ENCODE results near the gene CRACR2B.

Gene CRACR2B

DNA sequence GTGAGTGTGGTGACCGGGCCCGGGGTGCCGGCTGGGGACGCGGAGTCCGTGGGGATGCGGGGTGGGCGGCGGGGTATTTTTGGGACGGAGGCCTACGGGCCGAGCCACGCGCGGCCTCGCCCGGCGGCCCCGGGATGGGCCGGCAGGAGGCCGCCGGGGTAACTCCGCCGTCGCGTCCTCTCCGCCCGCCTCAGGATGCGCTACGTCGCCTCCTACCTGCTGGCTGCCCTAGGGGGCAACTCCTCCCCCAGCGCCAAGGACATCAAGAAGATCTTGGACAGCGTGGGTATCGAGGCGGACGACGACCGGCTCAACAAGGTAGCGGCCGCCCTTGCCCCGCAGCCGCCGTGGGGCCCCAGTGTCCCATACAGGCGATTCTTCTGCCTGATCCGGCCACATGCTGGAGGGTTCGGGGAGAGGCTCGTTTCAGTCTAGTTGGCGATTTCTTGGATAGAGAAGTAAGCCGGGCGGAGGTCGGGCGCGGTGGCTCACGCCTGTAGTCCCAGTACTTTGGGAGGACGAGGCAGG lies 17.6 kb upstream of the CRACR2B start:
- DNase-seq (ENCODE audit: low read depth in 2 of 2): no peak

DNA sequence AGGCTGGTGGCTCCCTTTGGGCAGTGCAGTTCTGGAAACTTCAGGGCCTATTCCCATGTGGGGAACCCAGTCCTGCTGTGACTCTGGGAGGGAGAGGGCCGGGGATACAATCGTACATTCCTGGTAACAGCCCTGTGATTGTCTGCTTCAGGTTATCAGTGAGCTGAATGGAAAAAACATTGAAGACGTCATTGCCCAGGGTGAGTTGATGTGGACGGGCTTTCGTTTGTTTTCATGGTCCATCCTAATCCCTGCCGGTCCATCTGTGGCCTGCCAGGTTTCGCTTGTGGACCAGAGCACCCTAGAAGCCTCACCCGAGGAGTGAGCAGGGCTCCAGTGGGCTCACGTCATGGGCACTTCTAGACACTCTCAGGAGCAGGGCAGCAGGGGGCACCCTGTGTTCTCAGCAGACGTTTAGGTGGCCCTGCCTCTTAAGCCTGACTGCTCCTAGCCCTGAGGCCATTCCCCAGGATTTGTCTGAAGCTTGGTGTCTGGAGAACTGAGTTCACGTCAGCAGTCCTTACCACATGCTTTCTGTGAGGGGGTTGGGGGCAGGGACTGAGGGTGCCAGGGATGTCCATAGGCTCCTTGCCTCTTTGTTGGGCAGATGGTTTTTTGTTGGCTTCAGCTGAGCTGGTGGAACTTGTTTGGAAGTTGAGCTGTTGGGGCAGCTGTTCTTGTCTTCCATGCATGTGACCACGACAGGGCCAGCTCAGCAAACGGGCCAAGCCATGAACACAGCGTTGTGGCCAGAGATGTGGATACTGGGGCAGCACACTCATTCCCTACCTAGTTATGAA lies 16.1 kb upstream of the CRACR2B start:
- no peak for DNase-seq (ENCODE audit: low read depth in 2 of 2)

DNA sequence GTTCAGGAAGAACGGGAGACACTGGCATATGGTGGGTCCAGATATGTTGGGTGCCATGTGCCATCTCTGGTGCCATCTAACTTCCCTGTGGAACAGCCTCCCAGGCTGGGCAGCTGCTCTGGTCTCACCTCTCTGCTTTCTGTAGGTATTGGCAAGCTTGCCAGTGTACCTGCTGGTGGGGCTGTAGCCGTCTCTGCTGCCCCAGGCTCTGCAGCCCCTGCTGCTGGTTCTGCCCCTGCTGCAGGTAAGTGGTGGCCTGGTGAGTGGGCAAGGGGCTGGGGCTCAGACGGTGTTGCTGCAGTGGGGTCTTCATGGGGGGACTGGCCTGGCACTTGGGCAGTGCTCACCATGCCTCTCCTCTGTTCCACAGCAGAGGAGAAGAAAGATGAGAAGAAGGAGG lies 15.3 kb upstream of the CRACR2B start:
- DNase-seq (ENCODE audit: low read depth in 2 of 2): no peak

DNA sequence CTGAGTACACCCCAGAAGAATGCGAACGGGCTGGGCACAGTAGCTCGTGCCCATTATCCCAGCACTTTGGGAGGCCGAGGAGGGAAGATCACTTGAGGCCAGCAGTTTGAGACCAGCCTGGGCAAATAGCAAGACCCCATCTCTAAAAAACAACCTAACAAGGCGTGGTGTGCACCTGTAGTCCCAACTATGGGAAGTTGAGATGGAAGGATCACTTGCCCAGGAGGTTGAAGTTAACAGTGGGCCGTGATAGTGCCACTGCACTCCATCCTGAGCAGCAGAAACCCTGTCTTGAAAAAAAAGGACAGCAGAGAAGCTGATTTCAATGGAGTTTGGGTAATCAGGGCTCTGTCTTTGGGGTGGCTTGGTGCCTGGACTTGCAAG lies 14.7 kb upstream of the CRACR2B start:
- DNase-seq (ENCODE audit: low read depth in 2 of 2): no peak

DNA sequence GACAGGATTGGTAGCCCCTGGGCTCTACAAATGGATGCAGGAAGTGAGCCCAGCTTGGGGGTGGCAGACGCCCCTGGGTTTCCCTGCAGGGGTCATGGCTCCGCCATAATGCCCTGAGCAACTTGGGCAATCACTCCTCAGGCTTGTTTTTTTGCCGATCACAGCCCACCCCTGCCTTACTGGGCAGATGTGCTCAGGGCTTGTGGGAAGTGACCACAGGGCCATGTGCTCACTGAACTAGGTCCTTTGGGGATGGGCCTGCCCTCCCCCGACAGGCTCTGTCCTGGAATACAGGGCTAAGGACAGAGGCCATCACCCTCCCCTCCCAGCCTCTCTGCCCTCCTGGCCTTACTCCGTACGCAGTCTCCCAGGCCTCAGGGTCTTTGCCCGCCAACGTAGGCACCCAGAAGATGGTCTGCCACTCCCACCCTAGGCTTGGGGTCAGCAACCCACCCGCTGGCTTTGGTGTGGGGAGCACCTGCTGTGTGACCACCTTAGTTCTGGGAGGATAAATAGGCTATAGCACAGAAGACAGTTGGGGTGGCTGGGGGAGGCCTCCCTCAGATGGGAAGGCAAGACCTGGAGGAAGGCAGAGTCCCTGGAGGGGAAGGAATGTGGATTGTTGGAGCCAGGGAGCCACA lies 14.1 kb upstream of the CRACR2B start:
- DNase-seq (ENCODE audit: low read depth in 2 of 2): no peak

DNA sequence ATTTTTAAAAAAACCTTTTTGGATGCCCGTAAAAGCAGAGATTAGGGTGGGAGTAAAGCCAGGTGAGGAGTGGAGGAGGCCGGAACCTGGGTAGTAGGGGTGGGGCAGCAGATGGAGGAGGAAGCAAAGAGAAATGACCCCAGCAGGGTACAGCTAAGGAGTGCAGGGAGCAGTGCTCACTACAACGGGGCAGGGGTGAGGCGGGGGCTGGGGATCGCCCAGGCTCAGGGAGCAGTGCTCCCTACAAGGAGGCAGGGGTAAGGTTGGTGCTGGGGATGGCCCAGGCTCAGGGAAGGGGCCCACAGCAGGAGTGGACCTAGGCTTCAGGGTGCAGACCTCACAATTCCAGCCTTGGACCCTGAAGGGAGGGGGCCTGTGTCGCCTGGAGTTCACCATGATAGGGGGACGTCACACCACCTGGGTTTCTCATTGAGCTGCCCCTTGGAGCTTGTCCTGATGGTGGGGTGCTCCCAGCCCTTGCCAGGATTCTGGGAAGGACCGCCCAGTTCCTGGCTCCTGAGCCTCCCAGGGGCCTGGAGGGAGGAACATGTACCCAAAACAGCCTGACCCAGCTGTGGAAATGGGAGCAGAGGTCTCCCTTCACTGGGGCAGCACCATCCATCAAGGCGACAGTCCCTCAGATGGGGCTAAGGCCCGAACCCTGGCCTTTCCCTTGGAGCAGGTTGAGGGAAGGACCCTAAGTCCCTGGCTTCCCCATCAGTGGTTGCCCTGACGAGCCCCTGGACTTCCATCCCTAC lies 11.9 kb upstream of the CRACR2B start:
- DNase-seq (ENCODE audit: low read depth in 2 of 2): no peak

DNA sequence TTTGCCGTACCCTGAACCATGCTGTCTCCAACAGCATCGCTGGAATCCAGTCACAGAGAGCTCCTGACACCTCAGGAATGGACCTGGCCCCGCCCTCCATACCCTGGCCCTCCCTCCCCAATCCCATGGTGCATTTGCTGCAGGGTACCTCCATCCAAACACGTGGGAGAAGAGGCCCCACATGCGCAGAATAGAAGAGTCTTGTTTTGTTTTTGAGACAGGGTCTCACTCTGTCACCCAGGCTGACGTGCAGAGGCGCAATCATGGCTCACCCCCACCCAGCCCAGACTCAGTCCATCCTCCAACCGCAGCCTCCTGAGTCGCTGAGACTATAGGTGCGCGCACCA lies 11.3 kb upstream of the CRACR2B start:
- DNase-seq (ENCODE audit: low read depth in 2 of 2): no peak

DNA sequence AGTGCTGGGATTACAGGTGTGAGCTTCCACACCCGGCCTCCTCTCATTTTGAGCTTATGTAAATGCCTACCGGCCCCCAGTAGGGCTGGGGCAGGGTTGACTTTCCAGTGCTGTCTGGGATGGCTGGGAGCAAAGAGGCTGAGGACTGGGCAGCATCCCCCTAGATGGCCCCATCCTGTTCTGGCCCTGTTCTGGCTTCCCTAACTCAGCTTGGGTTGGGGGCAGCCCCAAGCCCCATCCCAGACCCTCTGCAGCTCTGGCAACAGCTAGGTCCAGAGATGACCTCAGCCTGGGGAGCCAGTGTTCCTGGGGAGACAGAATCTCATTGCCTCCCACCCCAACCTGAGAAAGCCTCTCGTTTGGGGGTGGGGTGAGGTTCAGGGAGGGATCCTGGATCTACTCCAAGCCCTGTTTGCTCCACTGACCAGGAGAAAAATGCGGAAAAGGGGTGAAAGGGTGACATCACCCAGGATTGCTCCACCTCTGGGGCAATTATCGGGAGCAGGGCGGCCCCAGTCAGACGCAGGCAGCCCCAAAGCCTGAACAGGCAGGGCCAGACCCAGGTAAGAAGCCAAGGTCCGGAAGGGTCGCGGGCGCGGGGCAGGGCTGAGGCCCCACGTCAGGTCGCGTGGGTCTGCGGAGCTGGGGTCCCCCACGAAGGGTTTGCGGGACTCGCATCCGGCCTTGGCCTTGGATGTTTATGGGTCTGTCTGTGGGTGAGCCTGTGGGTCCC lies 9.2 kb upstream of the CRACR2B start, which contains the start of gene PNPLA2:
Gene PNPLA2 (plus strand): TSS at position 519 of the 733 bp plus-strand sequence. CDS start 805 bp downstream, outside the sequence.
- no peak for DNase-seq (ENCODE audit: low read depth in 2 of 2)

DNA sequence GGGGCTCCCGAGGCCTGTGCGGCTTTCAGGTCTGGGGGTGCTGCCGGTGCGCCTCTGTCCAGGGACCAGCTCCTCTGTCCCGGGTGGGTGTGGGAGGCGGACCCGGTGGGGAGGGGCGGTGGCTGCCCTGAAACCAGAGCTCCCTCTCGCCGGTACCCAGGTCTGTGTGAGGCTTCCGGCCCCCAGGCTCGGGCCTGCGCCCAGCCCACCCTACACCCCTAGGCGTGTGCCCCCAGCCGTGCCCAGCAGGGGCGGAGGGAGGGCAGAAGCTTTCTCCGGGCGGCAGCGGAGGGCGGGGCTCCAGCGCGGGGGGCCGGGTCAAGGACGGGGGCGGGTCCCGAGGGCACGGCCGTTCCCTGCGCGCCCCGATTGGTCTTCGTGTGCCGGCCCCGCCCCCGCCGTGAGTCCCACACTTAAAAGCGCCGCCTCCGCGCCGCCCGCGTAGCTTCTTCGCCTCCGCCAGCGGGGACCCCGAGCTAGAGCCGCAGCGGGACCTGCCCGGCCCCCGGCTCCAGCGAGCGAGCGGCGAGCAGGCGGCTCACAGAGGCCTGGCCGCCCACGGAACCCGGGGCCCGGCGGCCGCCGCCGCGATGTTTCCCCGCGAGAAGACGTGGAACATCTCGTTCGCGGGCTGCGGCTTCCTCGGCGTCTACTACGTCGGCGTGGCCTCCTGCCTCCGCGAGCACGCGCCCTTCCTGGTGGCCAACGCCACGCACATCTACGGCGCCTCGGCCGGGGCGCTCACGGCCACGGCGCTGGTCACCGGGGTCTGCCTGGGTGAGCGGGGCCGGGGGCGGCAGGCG lies 8.4 kb upstream of the CRACR2B start:
- DNase-seq (ENCODE audit: low read depth in 2 of 2): peak; percentile 68 to 71

DNA sequence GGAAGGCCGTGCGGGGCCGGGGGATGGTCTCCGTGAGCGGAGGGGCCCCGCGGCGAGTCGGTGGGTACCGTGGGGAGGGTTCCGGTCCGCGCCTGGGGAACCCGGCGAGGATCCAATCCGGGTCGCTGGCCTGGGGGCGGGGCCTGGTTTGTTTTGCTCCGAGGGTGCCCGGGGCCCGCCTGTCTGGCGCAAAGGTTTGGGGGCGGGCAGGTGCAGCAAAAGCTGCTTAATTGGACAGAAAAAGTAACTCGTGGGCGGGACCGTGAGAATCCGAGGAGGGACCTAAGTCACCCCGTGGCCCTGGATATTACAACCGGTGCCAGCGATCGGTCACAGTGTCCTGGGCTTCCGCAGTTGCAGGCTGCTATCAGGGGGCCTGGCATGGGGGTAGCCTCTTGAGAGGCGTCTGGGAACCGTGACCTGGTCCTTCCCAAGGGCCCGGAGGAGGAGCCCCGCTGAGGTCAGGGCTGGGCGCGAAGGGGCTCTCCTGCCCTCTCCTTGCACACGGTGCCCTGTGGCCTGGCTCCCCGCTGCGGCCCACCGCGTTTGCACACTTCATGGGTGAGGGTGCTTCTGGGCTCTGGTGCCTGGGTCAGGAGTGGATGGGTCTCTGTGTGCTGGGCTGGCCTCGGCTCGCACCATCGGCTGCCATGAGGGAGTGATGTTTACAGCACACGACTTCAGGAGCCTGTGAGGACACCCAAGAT lies 7.6 kb upstream of the CRACR2B start:
- DNase-seq (ENCODE audit: low read depth in 2 of 2): no peak

DNA sequence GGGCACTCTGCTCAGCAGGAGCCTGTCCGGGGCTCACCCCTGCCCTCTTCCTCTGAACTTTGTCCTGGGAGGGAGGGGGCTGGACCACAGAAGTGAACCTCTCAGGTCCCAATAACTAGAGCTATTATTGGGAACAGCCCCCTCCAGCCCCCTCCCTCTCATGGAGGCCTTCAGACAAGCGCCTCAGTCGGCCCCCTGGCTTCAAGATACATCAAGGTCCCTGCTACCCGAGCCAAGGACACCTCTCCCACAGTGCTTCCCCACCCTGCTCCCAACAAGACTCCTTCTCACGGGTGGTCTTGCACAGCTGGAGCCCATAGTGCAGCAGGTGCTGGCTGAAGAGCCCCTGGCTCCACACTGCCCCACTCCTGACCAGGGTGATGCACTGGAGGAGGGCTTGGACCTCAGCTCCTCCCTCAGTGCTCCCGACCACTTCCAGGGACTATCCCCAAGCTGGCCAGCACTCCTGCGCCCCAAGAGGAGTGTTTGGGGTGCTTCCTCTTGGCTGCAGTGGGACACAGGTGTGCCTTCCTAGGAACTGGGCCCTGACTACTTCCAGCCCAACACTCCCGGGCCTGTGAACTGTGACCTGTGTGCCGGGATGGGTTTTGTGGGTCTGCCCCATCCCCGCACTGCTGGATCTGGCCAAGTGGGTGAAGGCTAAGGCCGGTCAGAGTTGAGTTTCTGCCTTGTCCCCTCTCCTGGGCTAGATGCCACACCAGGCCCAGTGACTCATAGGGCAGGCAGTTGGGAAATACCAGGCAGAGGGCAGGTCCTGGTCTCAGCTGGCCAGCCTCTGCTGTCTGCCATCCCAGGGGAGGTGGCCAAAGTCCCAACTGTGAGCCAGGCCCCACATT lies 6.8 kb upstream of the CRACR2B start:
- DNase-seq (ENCODE audit: low read depth in 2 of 2): no peak

DNA sequence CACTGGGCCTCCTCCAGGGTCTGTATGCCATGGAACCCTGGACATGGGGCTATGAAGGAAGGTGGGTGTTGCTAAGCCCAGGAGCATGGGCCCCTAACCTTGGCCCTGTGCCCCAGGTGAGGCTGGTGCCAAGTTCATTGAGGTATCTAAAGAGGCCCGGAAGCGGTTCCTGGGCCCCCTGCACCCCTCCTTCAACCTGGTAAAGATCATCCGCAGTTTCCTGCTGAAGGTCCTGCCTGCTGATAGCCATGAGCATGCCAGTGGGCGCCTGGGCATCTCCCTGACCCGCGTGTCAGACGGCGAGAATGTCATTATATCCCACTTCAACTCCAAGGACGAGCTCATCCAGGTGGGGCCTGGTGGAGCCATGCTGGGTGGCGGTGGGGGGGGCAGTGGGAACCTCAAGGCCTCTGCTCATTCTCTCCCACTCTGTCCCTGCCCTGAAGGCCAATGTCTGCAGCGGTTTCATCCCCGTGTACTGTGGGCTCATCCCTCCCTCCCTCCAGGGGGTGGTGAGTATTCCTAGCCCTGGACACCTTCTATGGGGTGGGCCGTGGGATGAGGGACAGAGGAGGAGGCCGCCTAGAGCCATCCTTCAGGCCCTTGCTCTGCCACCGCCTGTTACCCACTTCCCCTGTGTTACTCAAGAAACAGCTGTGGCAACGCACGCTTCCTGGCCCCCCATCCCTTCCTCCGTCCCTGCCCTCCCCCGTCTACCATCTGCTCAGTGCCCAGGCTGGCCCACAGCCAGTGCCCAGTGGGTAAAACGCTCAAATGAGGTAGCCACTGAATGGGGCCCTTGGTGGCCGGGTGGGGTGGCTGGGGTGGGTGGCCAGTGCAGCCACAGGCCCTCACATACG lies 6.0 kb upstream of the CRACR2B start:
- no peak for DNase-seq (ENCODE audit: low read depth in 2 of 2)

DNA sequence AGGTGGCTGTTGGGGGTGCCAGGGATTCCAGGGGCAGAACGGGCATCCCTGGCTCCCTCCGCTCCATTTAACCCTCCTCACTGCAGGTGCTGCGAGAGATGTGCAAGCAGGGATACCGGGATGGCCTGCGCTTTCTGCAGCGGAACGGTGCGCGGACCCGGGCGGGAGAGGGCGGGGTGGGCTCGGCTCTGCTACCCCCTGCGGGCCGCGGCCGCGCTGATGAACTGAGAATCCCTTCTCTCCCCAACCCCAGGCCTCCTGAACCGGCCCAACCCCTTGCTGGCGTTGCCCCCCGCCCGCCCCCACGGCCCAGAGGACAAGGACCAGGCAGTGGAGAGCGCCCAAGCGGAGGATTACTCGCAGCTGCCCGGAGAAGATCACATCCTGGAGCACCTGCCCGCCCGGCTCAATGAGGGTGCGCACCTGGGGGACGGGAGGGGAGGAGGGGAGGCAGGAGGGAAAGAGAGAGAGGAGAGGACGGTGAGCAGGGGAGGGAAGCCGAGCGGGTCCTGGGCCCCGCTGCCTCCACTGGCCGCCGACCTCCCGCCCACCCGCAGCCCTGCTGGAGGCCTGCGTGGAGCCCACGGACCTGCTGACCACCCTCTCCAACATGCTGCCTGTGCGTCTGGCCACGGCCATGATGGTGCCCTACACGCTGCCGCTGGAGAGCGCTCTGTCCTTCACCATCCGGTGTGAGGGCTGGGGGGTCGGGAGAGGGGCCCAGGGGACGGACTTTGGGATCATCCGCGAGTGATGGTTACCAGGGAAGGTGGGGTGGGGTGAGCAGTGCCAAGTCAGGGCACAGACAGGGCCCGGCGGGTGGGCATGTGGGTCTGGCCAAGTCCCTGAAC lies 4.1 kb upstream of the CRACR2B start:
- no peak for DNase-seq (ENCODE audit: low read depth in 2 of 2)

DNA sequence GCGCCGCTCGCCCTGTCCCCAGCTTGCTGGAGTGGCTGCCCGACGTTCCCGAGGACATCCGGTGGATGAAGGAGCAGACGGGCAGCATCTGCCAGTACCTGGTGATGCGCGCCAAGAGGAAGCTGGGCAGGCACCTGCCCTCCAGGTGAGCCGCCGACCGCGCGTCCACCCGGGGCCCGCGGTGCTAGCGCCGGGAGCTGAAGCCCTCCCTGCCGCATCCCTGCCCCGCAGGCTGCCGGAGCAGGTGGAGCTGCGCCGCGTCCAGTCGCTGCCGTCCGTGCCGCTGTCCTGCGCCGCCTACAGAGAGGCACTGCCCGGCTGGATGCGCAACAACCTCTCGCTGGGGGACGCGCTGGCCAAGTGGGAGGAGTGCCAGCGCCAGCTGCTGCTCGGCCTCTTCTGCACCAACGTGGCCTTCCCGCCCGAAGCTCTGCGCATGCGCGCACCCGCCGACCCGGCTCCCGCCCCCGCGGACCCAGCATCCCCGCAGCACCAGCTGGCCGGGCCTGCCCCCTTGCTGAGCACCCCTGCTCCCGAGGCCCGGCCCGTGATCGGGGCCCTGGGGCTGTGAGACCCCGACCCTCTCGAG lies 3.3 kb upstream of the CRACR2B start:
- DNase-seq (ENCODE audit: low read depth in 2 of 2): no peak

DNA sequence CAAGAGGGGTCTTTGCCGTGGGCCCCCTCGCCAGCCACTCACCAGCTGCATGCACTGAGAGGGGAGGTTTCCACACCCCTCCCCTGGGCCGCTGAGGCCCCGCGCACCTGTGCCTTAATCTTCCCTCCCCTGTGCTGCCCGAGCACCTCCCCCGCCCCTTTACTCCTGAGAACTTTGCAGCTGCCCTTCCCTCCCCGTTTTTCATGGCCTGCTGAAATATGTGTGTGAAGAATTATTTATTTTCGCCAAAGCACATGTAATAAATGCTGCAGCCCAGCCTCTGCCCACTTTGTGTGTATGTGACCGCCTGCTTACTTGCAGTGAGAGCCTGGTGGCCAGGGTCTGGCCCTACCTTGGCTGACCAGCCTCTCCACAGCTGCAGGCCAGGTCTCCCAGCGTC lies 2.8 kb upstream of the CRACR2B start:
- no peak for DNase-seq (ENCODE audit: low read depth in 2 of 2)

DNA sequence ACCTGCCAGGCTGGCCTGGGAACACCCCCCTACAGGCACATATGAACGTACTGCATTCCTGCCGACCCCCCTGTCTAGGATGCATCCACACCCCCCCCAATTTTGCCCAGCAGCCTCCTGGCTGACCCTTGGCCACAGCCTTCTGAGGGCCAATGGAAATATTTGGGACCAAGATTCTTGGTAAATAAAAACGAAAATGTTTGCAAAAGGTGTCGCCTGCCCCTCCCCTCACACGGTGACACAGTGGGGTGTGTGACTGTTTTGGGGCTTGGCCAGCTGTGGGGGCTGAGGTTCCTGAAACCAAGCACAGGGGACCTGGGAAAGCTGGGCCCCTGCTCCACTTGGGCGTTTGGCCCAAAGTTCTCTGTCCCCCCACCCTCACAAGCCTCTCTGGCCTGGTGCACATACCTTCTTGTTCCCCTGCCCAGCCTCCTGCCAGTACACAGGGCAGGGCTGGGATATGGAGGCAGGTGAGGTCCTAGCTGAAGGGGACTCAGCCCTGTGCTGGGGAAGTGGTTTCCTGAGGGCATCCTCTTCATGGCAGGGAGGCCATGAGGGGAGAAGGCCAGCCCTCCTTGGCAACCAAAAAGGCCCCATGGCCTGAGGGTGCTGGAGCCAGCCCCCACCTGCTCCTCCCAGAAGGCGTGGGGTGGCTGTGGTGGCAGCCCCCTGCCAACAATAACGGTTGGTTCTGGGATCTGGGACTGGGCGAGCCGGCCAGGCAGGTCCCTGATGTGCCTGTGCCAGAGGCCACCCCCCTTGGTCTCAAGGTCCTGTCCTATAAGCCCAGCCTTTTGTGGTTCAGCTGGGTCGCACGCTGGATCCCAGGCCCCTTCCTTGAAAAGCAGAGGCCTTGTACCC lies 2.1 kb upstream of the CRACR2B start:
- DNase-seq (ENCODE audit: low read depth in 2 of 2): no peak
